H9 (cell line): ENCODE measurements around the gene CDC20. TPM values are rescaled to one million over a fixed set of nuclear protein-coding genes. Genes with fewer than 3 reads are reported as not detected.

Source experiments
- DNase-seq: peaks from one replicate; pipeline ENCODE4 v3.0.0-alpha.2; 2017
- H2AFZ ChIP-seq: one replicate; pipeline ENCODE4 v1.6.1; 2013; ENCODE audit warnings: mild to moderate bottlenecking, low read length, control low read depth, moderate library complexity
- H2AK5ac ChIP-seq: 2 replicates; pipeline ENCODE4 v1.6.1; 2013; ENCODE audit warnings: low read length, control low read depth, mixed read lengths; ENCODE audit not compliant: insufficient read length
- H2BK120ac ChIP-seq: one replicate; pipeline ENCODE4 v1.6.1; 2013; ENCODE audit warnings: low read depth, mild to moderate bottlenecking, low read length, control low read depth, inconsistent platforms; ENCODE audit not compliant: poor library complexity, severe bottlenecking
- H2BK12ac ChIP-seq: 2 replicates; pipeline ENCODE4 v1.6.1; 2013; ENCODE audit warnings: low read length, control low read depth, mixed read lengths, low read depth; ENCODE audit not compliant: insufficient read length
- H2BK15ac ChIP-seq: 2 replicates; pipeline ENCODE4 v1.6.1; 2013; ENCODE audit warnings: low read depth, low read length, control low read depth
- H2BK20ac ChIP-seq: one replicate; pipeline ENCODE4 v1.6.1; 2013; ENCODE audit warnings: low read depth, mild to moderate bottlenecking, low read length, control low read depth, inconsistent platforms; ENCODE audit not compliant: poor library complexity, severe bottlenecking
- H2BK5ac ChIP-seq: 2 replicates; pipeline ENCODE4 v1.6.1; 2013; ENCODE audit warnings: low read length, control low read depth, mixed read lengths; ENCODE audit not compliant: insufficient read length
- H3K14ac ChIP-seq: 2 replicates; pipeline ENCODE4 v1.6.1; 2013; ENCODE audit warnings: low read length, control low read depth; ENCODE audit not compliant: insufficient read depth
- H3K18ac ChIP-seq: 2 replicates; pipeline ENCODE4 v1.6.1; 2013; ENCODE audit warnings: low read depth, mild to moderate bottlenecking, mixed read lengths, low read length, control low read depth; ENCODE audit not compliant: insufficient read length
- H3K23ac ChIP-seq: 2 replicates; pipeline ENCODE4 v1.6.1; 2013; ENCODE audit warnings: low read length, control low read depth, mixed read lengths, low read depth; ENCODE audit not compliant: insufficient read length
- H3K23me2 ChIP-seq: 2 replicates; pipeline ENCODE4 v1.6.1; 2013; ENCODE audit warnings: low read depth, mild to moderate bottlenecking, mixed read lengths, low read length, control low read depth; ENCODE audit not compliant: insufficient read length, poor library complexity, severe bottlenecking
- H3K27ac ChIP-seq: 2 replicates; pipeline ENCODE4 v1.5.1; 2013; ENCODE audit warnings: low read length, control low read depth, mixed read lengths, low read depth; ENCODE audit not compliant: insufficient read length
- H3K27me3 ChIP-seq: 2 replicates; pipeline ENCODE4 v1.6.1; 2013; ENCODE audit warnings: low read length, control low read depth, inconsistent platforms; ENCODE audit not compliant: insufficient read depth
- H3K4ac ChIP-seq: 2 replicates; pipeline ENCODE4 v1.6.1; 2013; ENCODE audit warnings: low read depth, mild to moderate bottlenecking, control low read depth, inconsistent platforms, low read length, moderate library complexity
- H3K4me1 ChIP-seq: 2 replicates; pipeline ENCODE4 v1.6.1; 2013; ENCODE audit warnings: low read length, control low read depth, inconsistent platforms; ENCODE audit not compliant: insufficient read depth
- H3K4me2 ChIP-seq: 2 replicates; pipeline ENCODE4 v1.6.1; 2013; ENCODE audit warnings: low read length, control low read depth, mixed read lengths; ENCODE audit not compliant: insufficient read length, insufficient read depth
- H3K56ac ChIP-seq: 2 replicates; pipeline ENCODE4 v1.6.1; 2013; ENCODE audit warnings: low read depth, mild to moderate bottlenecking, mixed read lengths, low read length, control low read depth; ENCODE audit not compliant: insufficient read length
- H3K79me1 ChIP-seq: 2 replicates; pipeline ENCODE4 v1.6.1; 2013; ENCODE audit warnings: low read depth, mild to moderate bottlenecking, moderate library complexity, low read length, control low read depth, inconsistent platforms; ENCODE audit not compliant: insufficient read depth, poor library complexity, severe bottlenecking
- H3K79me2 ChIP-seq: 2 replicates; pipeline ENCODE4 v1.6.1; 2013; ENCODE audit warnings: low read length, control low read depth, inconsistent platforms; ENCODE audit not compliant: insufficient read depth
- H3K9ac ChIP-seq: 2 replicates; pipeline ENCODE4 v1.6.1; 2013; ENCODE audit warnings: low read length, control low read depth, mixed read lengths; ENCODE audit not compliant: insufficient read length; ENCODE audit errors: extremely low read depth
- H3K9me3 ChIP-seq: one replicate; pipeline ENCODE4 v1.6.1; 2013; ENCODE audit warnings: low read depth, low read length, inconsistent platforms; ENCODE audit not compliant: control insufficient read depth
- H3T11ph ChIP-seq: one replicate; pipeline ENCODE4 v1.6.1; 2013; ENCODE audit warnings: mild to moderate bottlenecking, low read length, control low read depth, inconsistent platforms
- H4K20me1 ChIP-seq: one replicate; pipeline ENCODE4 v1.6.1; 2013; ENCODE audit not compliant: control insufficient read depth, insufficient read length, insufficient read depth
- H4K5ac ChIP-seq: 2 replicates; pipeline ENCODE4 v1.6.1; 2013; ENCODE audit warnings: low read depth, mild to moderate bottlenecking, mixed read lengths, low read length, control low read depth; ENCODE audit not compliant: insufficient read length
- H4K8ac ChIP-seq: replicated peaks from 2 replicates; pipeline ENCODE4 v1.6.1; 2013; ENCODE audit warnings: low read length, control low read depth, mixed read lengths, low read depth; ENCODE audit not compliant: insufficient read length
- H4K91ac ChIP-seq: 2 replicates; pipeline ENCODE4 v1.6.1; 2013; ENCODE audit warnings: low read depth, mild to moderate bottlenecking, moderate library complexity, mixed read lengths, low read length, control low read depth; ENCODE audit not compliant: insufficient read length
- H3K27ac Mint-ChIP-seq, 3 experiments: 2 replicates in 2 of 3; 3 replicates in 1 of 3; pipeline ENCODE4 v1.8.0; 2020 to 2021; ENCODE audit warnings: mixed read lengths in 3 of 3, mild to moderate bottlenecking in 1 of 3, moderate library complexity in 1 of 3
- H3K27me3 Mint-ChIP-seq: 2 replicates; pipeline ENCODE4 v1.8.0; 2021; ENCODE audit warnings: low read depth, mild to moderate bottlenecking, moderate library complexity, mixed read lengths
- H3K36me3 Mint-ChIP-seq, 3 experiments: 2 replicates in 2 of 3; 3 replicates in 1 of 3; pipeline ENCODE4 v1.8.0; 2020 to 2021; ENCODE audit warnings: low read depth in 3 of 3, mixed read lengths in 3 of 3; ENCODE audit not compliant: insufficient read depth in 1 of 3
- H3K4me1 Mint-ChIP-seq, 2 experiments: 2 replicates each; pipeline ENCODE4 v1.8.0; 2020; ENCODE audit warnings: mixed read lengths in 2 of 2
- H3K4me3 Mint-ChIP-seq, 2 experiments: 2 replicates in 1 of 2; 3 replicates in 1 of 2; pipeline ENCODE4 v1.8.0; 2020 to 2021; ENCODE audit warnings: mild to moderate bottlenecking in 2 of 2, mixed read lengths in 2 of 2, moderate library complexity in 1 of 2
- H3K9me3 Mint-ChIP-seq, 2 experiments: 2 replicates in 1 of 2; 3 replicates in 1 of 2; pipeline ENCODE4 v1.8.0; 2020; ENCODE audit warnings: mild to moderate bottlenecking in 2 of 2, mixed read lengths in 2 of 2, moderate library complexity in 1 of 2
- WGBS: extraction: QIAGEN DNeasy Blood & Tissue Kit; methylation state at CpG from one replicate; pipeline ENCODE4 v1.1.7; 2013; ENCODE audit warnings: missing lambda C conversion rate, low lambda C conversion rate, mixed read lengths; ENCODE audit not compliant: insufficient read length; ENCODE audit errors: extremely low coverage; 5-methylcytosine and 5-hydroxymethylcytosine counted together
- total RNA-seq: library from RNA; stranded (reverse); gene quantifications from 2 replicates; pipeline ENCODE4 v1.2.1, GENCODE V29; 2021
- TF ChIP-seq, protein P1 (sequence below): fragments of 200-600 bp; sonication (generic); conservative IDR thresholded peaks from 3 replicates; pipeline ENCODE4 v1.8.0; 2021; ENCODE audit warnings: antibody characterized with exemption, mild to moderate bottlenecking

Gene CDC20
- total RNA-seq, 1 experiment from 2014 or later = 246 TPM

DNA sequence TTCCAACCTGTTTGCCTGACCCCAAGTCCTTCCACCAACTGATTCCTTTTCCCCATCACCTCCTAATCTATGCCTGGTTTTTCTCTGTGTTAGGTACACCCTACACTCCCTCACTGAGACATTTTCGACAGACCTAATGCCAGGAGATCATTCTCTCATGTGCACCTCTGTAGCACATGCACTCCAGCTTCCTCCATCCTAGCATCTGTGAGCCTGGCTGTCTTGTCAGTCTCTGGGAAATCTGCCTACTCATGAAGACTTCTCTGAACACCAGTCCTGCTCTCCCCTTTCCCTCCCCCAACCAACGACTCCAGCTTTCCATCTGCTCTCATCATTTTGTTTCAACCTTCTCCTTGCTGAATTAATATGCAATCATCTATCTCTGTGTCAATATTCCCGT is 29.8 kb downstream of the CDC20 start:
- H3K9me3 ChIP-seq = no peaks in the 10 kb centered on the region
- no peak overlapping the region for H2BK15ac ChIP-seq
- no peak overlapping the region for H2BK5ac ChIP-seq
- peak overlapping the region; percentile 73 for H3K4me2 ChIP-seq
- no CpG with 5 or more reads among the region's 3 CpGs for WGBS
- no peak overlapping the region for H3K4ac ChIP-seq
- Mint-ChIP-seq H3K27me3 (no peaks in the 10 kb centered on the region), H3K27ac (peak overlapping the region in 1 of 3 experiments; percentile 24; a peak in 2 of 7 replicates), H3K36me3 (peaks cover 5 to 45% (median 30%) of the 10 kb centered on the region in 3 experiments; a peak in 6 of 7 replicates), H3K4me3 (peak overlapping the region; percentile 100), H3K4me1 (peaks cover 14 to 16% of the 10 kb centered on the region in 2 experiments), H3K9me3 (no peaks in the 10 kb centered on the region; a peak in 1 of 5 replicates)
- no peak overlapping the region for H4K91ac ChIP-seq
- TF ChIP-seq, protein P1, sequence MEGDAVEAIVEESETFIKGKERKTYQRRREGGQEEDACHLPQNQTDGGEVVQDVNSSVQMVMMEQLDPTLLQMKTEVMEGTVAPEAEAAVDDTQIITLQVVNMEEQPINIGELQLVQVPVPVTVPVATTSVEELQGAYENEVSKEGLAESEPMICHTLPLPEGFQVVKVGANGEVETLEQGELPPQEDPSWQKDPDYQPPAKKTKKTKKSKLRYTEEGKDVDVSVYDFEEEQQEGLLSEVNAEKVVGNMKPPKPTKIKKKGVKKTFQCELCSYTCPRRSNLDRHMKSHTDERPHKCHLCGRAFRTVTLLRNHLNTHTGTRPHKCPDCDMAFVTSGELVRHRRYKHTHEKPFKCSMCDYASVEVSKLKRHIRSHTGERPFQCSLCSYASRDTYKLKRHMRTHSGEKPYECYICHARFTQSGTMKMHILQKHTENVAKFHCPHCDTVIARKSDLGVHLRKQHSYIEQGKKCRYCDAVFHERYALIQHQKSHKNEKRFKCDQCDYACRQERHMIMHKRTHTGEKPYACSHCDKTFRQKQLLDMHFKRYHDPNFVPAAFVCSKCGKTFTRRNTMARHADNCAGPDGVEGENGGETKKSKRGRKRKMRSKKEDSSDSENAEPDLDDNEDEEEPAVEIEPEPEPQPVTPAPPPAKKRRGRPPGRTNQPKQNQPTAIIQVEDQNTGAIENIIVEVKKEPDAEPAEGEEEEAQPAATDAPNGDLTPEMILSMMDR = no peak
- no peak overlapping the region for H3K23ac ChIP-seq
- no peak overlapping the region for H3K14ac ChIP-seq
- peaks cover 7% of the 10 kb centered on the region for H3K23me2 ChIP-seq
- no peak overlapping the region for H4K5ac ChIP-seq
- no peak overlapping the region for H3K9ac ChIP-seq
- H3K79me1 ChIP-seq = peaks cover 2% of the 10 kb centered on the region
- H3K56ac ChIP-seq = no peak overlapping the region
- no peaks in the 10 kb centered on the region for H4K20me1 ChIP-seq
- H2AK5ac ChIP-seq = no peak overlapping the region
- H2BK12ac ChIP-seq = no peak overlapping the region
- H3K27me3 ChIP-seq = no peaks in the 10 kb centered on the region
- no peak overlapping the region for H3T11ph ChIP-seq
- H3K18ac ChIP-seq = no peak overlapping the region
- DNase-seq = no peak
- no peak overlapping the region for H4K8ac ChIP-seq
- no peak overlapping the region for H3K27ac ChIP-seq
- no peaks in the 10 kb centered on the region for H3K4me1 ChIP-seq
- no peak overlapping the region for H2BK120ac ChIP-seq
- no peak overlapping the region for H2AFZ ChIP-seq
- no peak overlapping the region for H2BK20ac ChIP-seq
- peaks cover 1% of the 10 kb centered on the region; the same call in 1 of the 2 replicates for H3K79me2 ChIP-seq
